Subcutaneous adipose tissue (tissue), 4 donors: ENCODE results near the gene ULK4. TPM values are rescaled to one million over a fixed set of nuclear protein-coding genes. Genes with fewer than 3 reads are reported as not detected.

Experiments
- total RNA-seq, 4 donors: library from RNA; depleted of rRNA; stranded (reverse); fragments of >200 nt; gene quantifications; one replicate each; pipeline ENCODE4 v1.1.0, GENCODE V29; 2016
- TF ChIP-seq, protein P1 (sequence below): fragments of 450-650 bp; IDR thresholded peaks from one replicate; pipeline ENCODE4 v1.5.1; 2016; ENCODE audit warnings: low read depth, mild to moderate bottlenecking, control low read depth, antibody characterized with exemption, moderate library complexity

ULK4 gene
- total RNA-seq, 4 donors from 2014 or later, result 10.6 to 32.0 (median 22.6) TPM

DNA sequence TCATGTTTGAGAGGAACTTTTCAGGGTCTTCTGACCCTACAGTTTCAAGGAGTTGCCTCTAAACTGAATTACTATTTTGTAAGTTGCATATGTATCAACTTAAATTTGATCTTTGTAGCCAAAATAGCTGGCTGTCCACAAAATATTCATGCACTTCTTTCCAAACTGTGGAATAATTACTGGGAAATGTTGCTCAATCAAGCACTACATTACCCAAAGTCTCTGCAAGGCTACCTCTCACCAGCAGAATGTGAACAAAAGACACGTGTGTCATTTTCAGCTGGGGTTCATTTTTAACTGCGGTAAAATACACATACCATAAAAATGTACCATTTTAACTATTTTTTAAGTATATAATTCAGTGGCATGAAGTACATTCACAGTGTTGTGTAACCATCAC lies 442.2 kb downstream of the ULK4 start:
- TF ChIP-seq, protein P1, sequence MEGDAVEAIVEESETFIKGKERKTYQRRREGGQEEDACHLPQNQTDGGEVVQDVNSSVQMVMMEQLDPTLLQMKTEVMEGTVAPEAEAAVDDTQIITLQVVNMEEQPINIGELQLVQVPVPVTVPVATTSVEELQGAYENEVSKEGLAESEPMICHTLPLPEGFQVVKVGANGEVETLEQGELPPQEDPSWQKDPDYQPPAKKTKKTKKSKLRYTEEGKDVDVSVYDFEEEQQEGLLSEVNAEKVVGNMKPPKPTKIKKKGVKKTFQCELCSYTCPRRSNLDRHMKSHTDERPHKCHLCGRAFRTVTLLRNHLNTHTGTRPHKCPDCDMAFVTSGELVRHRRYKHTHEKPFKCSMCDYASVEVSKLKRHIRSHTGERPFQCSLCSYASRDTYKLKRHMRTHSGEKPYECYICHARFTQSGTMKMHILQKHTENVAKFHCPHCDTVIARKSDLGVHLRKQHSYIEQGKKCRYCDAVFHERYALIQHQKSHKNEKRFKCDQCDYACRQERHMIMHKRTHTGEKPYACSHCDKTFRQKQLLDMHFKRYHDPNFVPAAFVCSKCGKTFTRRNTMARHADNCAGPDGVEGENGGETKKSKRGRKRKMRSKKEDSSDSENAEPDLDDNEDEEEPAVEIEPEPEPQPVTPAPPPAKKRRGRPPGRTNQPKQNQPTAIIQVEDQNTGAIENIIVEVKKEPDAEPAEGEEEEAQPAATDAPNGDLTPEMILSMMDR, result no peak

DNA sequence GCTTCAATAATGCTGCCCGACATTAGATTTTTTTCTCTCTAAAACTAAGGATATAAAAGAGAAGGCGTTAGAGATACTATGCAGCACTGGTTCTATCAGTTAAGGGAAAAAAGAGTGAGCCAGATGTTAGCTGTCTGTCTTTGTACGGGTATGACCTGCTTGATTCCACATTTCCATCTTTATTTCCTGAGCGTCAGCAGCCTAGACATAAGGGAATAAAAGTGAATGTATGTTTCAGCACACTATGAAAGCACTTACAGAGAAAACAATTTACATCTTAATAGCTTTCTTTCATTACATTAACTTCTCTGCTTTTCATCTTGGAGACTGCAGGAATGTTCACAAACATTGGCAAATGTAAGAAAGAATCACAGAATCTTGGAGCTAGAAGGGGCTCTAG lies 443.3 kb downstream of the ULK4 start:
- TF ChIP-seq, protein P1, result no peak

DNA sequence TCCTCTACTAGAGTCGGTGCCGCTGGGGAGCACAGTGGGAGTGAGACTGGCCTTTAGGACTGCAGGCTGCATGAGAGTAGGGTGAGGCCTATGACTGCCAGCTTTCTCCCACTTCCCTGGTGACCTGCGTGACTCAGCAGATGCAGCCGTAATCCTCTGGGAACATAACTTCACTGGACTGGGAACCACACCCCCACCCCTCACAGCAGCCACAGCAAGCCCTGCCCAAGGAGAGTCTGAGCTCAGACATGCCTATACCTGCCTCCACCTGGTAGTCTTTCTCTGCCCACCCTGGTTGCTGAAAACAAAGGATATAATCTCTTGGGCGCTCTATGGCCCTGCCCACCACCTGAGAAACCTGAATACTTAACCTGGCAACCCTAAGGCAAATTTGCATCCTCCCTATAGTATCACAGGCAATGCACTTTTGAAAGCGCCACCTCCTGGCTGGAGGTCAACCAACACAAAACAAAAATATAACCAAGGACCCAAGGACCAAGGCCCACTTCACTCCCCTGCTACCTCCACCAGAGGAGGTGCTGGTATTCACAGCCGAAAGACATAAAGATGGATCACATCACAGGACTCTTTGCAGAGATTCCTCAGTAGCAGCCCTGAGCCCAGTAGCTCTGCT lies 453.7 kb downstream of the ULK4 start:
- TF ChIP-seq, protein P1, result no peak

DNA sequence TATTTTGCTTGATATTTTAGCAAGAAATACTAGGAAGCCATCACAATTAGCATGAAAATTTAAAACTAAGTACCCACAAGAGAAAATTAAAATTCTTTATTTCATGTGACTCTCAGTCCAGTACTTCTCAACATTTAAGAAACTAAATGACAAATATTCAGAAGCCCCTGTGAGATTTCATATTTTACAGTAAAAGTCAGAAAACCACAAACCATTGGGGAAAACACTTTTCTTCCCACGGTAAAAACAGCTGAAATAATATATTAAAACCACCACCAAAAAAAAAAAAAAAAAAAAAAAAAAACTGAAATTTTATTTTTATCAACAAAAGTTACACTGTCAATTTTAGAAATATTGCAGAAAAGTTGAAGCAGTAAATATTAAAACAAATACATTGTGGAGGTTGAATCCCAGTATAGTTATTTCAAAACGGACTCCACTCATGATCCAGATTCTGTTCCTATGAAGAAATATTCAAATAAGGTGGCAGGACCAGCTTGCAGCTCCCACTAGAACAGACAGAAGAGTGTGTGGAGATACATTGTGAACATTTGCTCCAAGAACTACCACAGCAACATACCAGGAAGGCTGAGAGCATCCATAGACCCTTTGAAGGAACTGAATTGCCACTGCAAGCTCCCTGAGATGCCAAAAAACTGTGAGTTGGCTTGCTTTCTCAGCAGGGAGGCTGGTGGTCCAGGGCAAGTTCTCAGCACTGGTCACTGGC lies 454.4 kb downstream of the ULK4 start:
- TF ChIP-seq, protein P1, result no peak

DNA sequence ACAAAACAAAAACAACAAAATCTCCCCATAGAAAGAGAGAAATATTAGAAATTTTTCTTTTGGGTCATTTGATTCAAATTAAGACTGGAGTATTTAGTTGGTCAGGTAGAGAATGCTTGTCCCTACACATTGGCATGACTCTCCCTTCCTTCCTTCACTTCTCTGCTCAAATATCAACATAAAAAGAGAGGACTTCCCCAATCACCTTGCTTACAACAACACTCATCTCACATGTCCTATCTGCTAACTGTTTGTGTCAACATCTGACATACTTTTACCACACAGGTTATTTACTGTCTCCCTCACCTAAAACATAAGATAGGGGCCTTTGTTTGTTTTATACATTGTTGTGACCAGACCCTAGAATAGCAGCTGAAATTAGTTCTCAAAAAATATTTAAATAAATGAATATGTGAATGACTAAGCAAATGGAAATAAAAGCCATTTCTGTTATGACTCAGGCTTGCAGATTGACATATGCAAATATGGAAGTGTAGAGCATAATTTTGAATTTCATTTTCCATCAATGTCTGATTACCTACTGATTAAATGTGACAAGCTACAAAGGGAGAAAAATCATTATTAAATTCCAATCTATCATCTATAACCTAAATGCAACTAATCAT lies 457.8 kb downstream of the ULK4 start:
- TF ChIP-seq, protein P1, result no peak

DNA sequence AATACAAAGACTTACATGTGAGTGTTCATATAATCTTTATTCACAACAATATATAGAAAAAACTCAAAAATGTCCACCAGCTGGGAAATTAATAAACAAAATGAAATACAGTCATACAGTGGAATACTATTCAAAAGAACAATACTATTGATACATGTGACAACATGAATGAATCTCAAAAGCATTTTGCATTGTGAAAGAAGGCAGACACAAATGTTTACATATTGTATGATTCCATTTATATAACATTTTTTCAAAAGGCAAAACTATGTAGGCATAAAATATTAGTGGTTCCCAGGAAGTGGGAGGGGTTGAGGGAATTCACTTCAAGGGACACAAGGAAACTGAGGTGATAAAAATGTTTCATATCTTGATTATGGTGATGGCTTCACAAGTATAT lies 459.4 kb downstream of the ULK4 start:
- TF ChIP-seq, protein P1, result no peak

DNA sequence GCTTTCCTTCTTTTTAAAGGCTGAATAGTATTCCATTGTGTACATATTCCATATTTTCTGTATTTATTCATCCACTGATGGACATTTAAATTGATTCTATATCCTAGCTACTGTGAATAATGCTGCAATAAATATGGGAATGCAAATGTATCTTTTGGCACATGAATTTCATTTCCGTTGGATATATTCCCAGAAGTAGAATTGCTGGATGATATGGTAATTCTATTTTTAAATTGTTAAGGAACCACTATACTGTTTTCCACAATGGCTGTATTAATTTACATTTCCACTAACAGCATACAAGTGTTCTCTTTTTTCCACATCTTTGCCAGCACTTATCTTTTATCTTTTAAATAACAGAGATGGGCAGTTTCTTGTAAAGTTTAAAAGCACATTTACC lies 459.9 kb downstream of the ULK4 start:
- TF ChIP-seq, protein P1, result no peak
